OCI-LY3 (cell line): ENCODE results near the gene ARID3A.

ENCODE experiments used
- EZH2phosphoT487 ChIP-seq: fragments of 200-600 bp; shearing (Covaris generic); IDR thresholded peaks from 2 replicates; pipeline ENCODE4 v1.6.1; 2018; ENCODE audit warnings: antibody characterized with exemption, mixed run types, low read depth
- TF ChIP-seq, protein P1 (sequence below): fragments of 200-600, 300-600 bp; sonication (generic); IDR thresholded peaks from 2 replicates; pipeline ENCODE4 v1.5.1; 2014; ENCODE audit warnings: antibody characterized with exemption, low read length, low read depth

- TF ChIP-seq, protein P1, sequence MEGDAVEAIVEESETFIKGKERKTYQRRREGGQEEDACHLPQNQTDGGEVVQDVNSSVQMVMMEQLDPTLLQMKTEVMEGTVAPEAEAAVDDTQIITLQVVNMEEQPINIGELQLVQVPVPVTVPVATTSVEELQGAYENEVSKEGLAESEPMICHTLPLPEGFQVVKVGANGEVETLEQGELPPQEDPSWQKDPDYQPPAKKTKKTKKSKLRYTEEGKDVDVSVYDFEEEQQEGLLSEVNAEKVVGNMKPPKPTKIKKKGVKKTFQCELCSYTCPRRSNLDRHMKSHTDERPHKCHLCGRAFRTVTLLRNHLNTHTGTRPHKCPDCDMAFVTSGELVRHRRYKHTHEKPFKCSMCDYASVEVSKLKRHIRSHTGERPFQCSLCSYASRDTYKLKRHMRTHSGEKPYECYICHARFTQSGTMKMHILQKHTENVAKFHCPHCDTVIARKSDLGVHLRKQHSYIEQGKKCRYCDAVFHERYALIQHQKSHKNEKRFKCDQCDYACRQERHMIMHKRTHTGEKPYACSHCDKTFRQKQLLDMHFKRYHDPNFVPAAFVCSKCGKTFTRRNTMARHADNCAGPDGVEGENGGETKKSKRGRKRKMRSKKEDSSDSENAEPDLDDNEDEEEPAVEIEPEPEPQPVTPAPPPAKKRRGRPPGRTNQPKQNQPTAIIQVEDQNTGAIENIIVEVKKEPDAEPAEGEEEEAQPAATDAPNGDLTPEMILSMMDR, result peak; percentile 37
- TF ChIP-seq EZH2phosphoT487, result no peak
These were observed 63.7 kb downstream of the ARID3A start for GRCh38 chr19:989381-990081.
